HEK293T (cell line): Measurements from ENCODE around the gene DMD.

Source experiments
- CTCF ChIA-PET: fragments of 350-600 bp; formaldehyde crosslinking; extraction: SDS; loops from one replicate; lab custom pipeline; 2021; ENCODE audit warnings: antibody characterized with exemption, inconsistent platforms; lab: Yijun Ruan, JAX
- POLR2A ChIA-PET: fragments of 350-600 bp; formaldehyde crosslinking; extraction: SDS; loops from one replicate; lab custom pipeline; 2020; ENCODE audit warnings: antibody characterized with exemption, inconsistent platforms; lab: Yijun Ruan, JAX
- DNase-seq: peaks from one replicate; pipeline ENCODE4 v3.0.0; 2012; ENCODE audit warnings: mixed read lengths; ENCODE audit errors: extremely low spot score
- ARNT ChIP-seq: fragments of 450-650 bp; IDR thresholded peaks from 2 replicates; pipeline ENCODE4 v1.6.1; 2017; ENCODE audit warnings: mild to moderate bottlenecking
- BHLHE40 ChIP-seq: fragments of 450-650 bp; IDR thresholded peaks from 2 replicates; pipeline ENCODE4 v1.6.1; 2016; ENCODE audit warnings: mild to moderate bottlenecking, moderate library complexity, borderline replicate concordance
- CTBP1 ChIP-seq: fragments of 450-650 bp; IDR thresholded peaks from 2 replicates; pipeline ENCODE4 v1.6.1; 2016; ENCODE audit warnings: borderline replicate concordance
- ELF4 ChIP-seq: fragments of 450-650 bp; IDR thresholded peaks from 2 replicates; pipeline ENCODE4 v1.6.1; 2017; ENCODE audit warnings: antibody characterized with exemption
- FOXA1 ChIP-seq: fragments of 450-650 bp; IDR thresholded peaks from 2 replicates; pipeline ENCODE4 v1.6.1; 2016; ENCODE audit warnings: mild to moderate bottlenecking
- FOXK2 ChIP-seq: fragments of 450-650 bp; IDR thresholded peaks from 2 replicates; pipeline ENCODE4 v1.6.1; 2016; ENCODE audit warnings: mild to moderate bottlenecking
- FOXM1 ChIP-seq: fragments of 450-650 bp; IDR thresholded peaks from 2 replicates; pipeline ENCODE4 v1.6.1; 2017; ENCODE audit warnings: mild to moderate bottlenecking, borderline replicate concordance
- HDGF ChIP-seq: fragments of 450-650 bp; IDR thresholded peaks from 2 replicates; pipeline ENCODE4 v1.6.1; 2017; ENCODE audit warnings: antibody characterized with exemption, borderline replicate concordance
- L3MBTL2 ChIP-seq: fragments of 450-650 bp; conservative IDR thresholded peaks from 2 replicates; pipeline ENCODE4 v1.6.1; 2016; ENCODE audit warnings: mild to moderate bottlenecking
- LEF1 ChIP-seq: fragments of 450-650 bp; IDR thresholded peaks from 2 replicates; pipeline ENCODE4 v1.6.1; 2017; ENCODE audit warnings: mild to moderate bottlenecking, borderline replicate concordance
- NFRKB ChIP-seq: fragments of 450-650 bp; IDR thresholded peaks from 2 replicates; pipeline ENCODE4 v1.6.1; 2016; ENCODE audit warnings: mild to moderate bottlenecking, moderate library complexity
- PKNOX1 ChIP-seq: fragments of 450-650 bp; IDR thresholded peaks from 2 replicates; pipeline ENCODE4 v1.6.1; 2016
- SP1 ChIP-seq: fragments of 450-650 bp; IDR thresholded peaks from 2 replicates; pipeline ENCODE4 v1.6.1; 2017
- SUZ12 ChIP-seq: fragments of 450-650 bp; IDR thresholded peaks from 2 replicates; pipeline ENCODE4 v1.6.1; 2016; ENCODE audit warnings: mild to moderate bottlenecking
- TARDBP ChIP-seq: fragments of 450-650 bp; IDR thresholded peaks from 2 replicates; pipeline ENCODE4 v1.6.1; 2016
- ZNF384 ChIP-seq: fragments of 450-650 bp; IDR thresholded peaks from 2 replicates; pipeline ENCODE4 v1.6.1; 2016

Gene DMD

GRCh38 chrX:33106737-33107136, 104.6 kb downstream of the DMD start:
- TF ChIP-seq FOXA1 (no peak), CTBP1 (no peak), PKNOX1 (no peak), HDGF (no peak), NFRKB (no peak), TARDBP (no peak), L3MBTL2 (no peak), LEF1 (no peak), ARNT (no peak), BHLHE40 (no peak), FOXK2 (no peak), SUZ12 (no peak), FOXM1 (no peak), ELF4 (no peak), ZNF384 (no peak), SP1 (no peak)
- DNase-seq, result no peak
- CTCF ChIA-PET, result no interaction called here
- POLR2A ChIA-PET, result no interaction called here

GRCh38 chrX:33095079-33095478, 116.3 kb downstream of the DMD start:
- no peak for DNase-seq

GRCh38 chrX:33087411-33087810, 123.9 kb downstream of the DMD start:
- TF ChIP-seq PKNOX1 (no peak), CTBP1 (no peak), L3MBTL2 (no peak), SP1 (no peak), BHLHE40 (no peak), SUZ12 (no peak), ELF4 (no peak), NFRKB (no peak), HDGF (no peak), ARNT (no peak), FOXK2 (no peak), LEF1 (no peak), ZNF384 (no peak)
- POLR2A ChIA-PET, result no interaction called here
- no peak for DNase-seq
- CTCF ChIA-PET, result no interaction called here

More at GRCh38 chrX:33095079-33095478, 116.3 kb downstream of the DMD start:
- ChIA-PET POLR2A (no interaction called here), CTCF (no interaction called here)
- no peak for TF ChIP-seq SUZ12
- no peak for TF ChIP-seq ZNF384
- no peak for TF ChIP-seq TARDBP
- no peak for TF ChIP-seq LEF1
- TF ChIP-seq SP1, result no peak
- no peak for TF ChIP-seq FOXA1
- no peak for TF ChIP-seq L3MBTL2
- no peak for TF ChIP-seq ELF4
- TF ChIP-seq ARNT, result no peak
- no peak for TF ChIP-seq PKNOX1
- no peak for TF ChIP-seq FOXK2
- TF ChIP-seq FOXM1, result no peak
- TF ChIP-seq BHLHE40, result no peak
- TF ChIP-seq NFRKB, result no peak
- TF ChIP-seq CTBP1, result no peak
- TF ChIP-seq HDGF, result no peak

- ChIA-PET CTCF (no interaction called here), POLR2A (no interaction called here)
- no peak for TF ChIP-seq ELF4
- TF ChIP-seq FOXM1, result no peak
- no peak for TF ChIP-seq SUZ12
- no peak for TF ChIP-seq BHLHE40
- no peak for TF ChIP-seq HDGF
- TF ChIP-seq FOXA1, result no peak
- TF ChIP-seq LEF1, result no peak
- TF ChIP-seq L3MBTL2, result no peak
- TF ChIP-seq TARDBP, result no peak
- TF ChIP-seq SP1, result no peak
- TF ChIP-seq FOXK2, result no peak
- TF ChIP-seq PKNOX1, result no peak
- TF ChIP-seq NFRKB, result no peak
- no peak for TF ChIP-seq ZNF384
- TF ChIP-seq ARNT, result no peak
- no peak for TF ChIP-seq CTBP1
These were observed 124.5 kb downstream of the DMD start for GRCh38 chrX:33086886-33087285.

GRCh38 chrX:33082371-33082770, 129.0 kb downstream of the DMD start:
- POLR2A ChIA-PET, result no interaction called here
- CTCF ChIA-PET, result no interaction called here
- TF ChIP-seq SP1 (no peak), PKNOX1 (no peak), LEF1 (no peak), TARDBP (no peak)
- DNase-seq, result no peak

More at GRCh38 chrX:33086886-33087285, 124.5 kb downstream of the DMD start:
- no peak for DNase-seq
